ENCODE results near the gene APBA2.

DNA sequence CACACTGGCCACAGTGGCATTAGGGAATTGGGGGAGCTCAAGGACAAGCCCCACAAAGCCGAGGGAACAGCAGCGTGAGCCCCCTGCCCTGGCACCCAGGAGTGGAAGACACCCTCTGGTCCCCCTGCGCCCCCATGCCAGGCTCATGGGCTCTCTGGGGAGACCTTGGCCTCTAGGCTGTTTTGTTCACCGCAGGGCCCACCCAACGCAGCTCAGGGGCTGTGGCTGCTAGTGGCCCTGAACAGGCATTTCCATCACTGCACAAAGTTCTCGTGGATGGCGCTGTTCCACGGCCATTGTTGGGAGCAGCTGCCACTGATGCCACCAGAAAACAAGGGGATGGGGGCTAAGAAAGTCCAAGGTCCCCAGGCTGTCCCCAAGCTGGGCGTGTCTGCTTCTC is 236.1 kb downstream of the APBA2 start:
- TF ChIP-seq, protein P1, sequence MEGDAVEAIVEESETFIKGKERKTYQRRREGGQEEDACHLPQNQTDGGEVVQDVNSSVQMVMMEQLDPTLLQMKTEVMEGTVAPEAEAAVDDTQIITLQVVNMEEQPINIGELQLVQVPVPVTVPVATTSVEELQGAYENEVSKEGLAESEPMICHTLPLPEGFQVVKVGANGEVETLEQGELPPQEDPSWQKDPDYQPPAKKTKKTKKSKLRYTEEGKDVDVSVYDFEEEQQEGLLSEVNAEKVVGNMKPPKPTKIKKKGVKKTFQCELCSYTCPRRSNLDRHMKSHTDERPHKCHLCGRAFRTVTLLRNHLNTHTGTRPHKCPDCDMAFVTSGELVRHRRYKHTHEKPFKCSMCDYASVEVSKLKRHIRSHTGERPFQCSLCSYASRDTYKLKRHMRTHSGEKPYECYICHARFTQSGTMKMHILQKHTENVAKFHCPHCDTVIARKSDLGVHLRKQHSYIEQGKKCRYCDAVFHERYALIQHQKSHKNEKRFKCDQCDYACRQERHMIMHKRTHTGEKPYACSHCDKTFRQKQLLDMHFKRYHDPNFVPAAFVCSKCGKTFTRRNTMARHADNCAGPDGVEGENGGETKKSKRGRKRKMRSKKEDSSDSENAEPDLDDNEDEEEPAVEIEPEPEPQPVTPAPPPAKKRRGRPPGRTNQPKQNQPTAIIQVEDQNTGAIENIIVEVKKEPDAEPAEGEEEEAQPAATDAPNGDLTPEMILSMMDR (IDR thresholded peaks at IDR 0.05) = no peak
- TF ChIP-seq POLR2A (IDR thresholded peaks at IDR 0.05) (no peak), EP300 (IDR thresholded peaks at IDR 0.05) (no peak), POLR2AphosphoS5 (IDR thresholded peaks at IDR 0.05) (no peak)

Measured in sigmoid colon (tissue), 4 donors.